B cell (primary cell): Measurements from ENCODE around the gene ZNF639.

ENCODE experiments used
- CTCF ChIP-seq: fragments of 200-600 bp; IDR thresholded peaks from one replicate; pipeline ENCODE4 v1.8.0; 2022; ENCODE audit warnings: antibody characterized with exemption, mild to moderate bottlenecking
- EZH2 ChIP-seq: IDR thresholded peaks from 2 replicates; pipeline ENCODE4 v1.6.1; 2012; ENCODE audit warnings: borderline replicate concordance, low read depth, mild to moderate bottlenecking, moderate library complexity, low read length; ENCODE audit not compliant: insufficient read depth, poor library complexity, severe bottlenecking

- TF ChIP-seq CTCF (no peak), EZH2 (no peak)
These were observed 41.0 kb upstream of the ZNF639 start for GRCh38 chr3:179281825-179282224.
